GM18526 (cell line): ENCODE results near the gene N4BP2L2.

Experiments used
- POLR2A ChIP-seq: IDR thresholded peaks from 3 replicates; pipeline ENCODE4 v1.6.1; 2011; ENCODE audit not compliant: insufficient read length; ENCODE audit errors: extremely low read depth

Gene N4BP2L2

GRCh38 chr13:32384702-32385101 lies 153.9 kb downstream of the N4BP2L2 start:
- TF ChIP-seq POLR2A, result no peak

- no peak for TF ChIP-seq POLR2A
Observed at GRCh38 chr13:32383836-32384618, 154.6 kb downstream of the N4BP2L2 start.
